Caco-2 (cell line): ENCODE results near the gene TMED4. TPM values are rescaled to one million over a fixed set of nuclear protein-coding genes. Genes with fewer than 3 reads are reported as not detected.

Experiments used
- BruUV-seq: library from RNA; stranded (reverse); fragments of 400-500 nt; replicated peaks from 2 replicates; lab custom pipeline; 2021; lab: Mats Ljungman, UMichigan
- CTCF ChIA-PET: fragments of 300-600 bp; sonication (Branson Sonifier 250); formaldehyde crosslinking; loops from one replicate; lab custom pipeline; 2022; ENCODE audit warnings: antibody characterized with exemption; lab: Charles Lee
- POLR2A ChIA-PET: fragments of 300-600 bp; sonication (Branson Sonifier 250); formaldehyde crosslinking; loops from one replicate; lab custom pipeline; 2022; ENCODE audit warnings: antibody characterized with exemption; lab: Charles Lee
- DNase-seq, 2 experiments: peaks; one replicate each; pipeline versions ENCODE4 v3.0.0 to v3.0.0-alpha.2; 2020 to 2022
- H3K27me3 ChIP-seq: replicated peaks from 2 replicates; pipeline ENCODE4 v1.6.0; 2011; ENCODE audit warnings: low read length; ENCODE audit not compliant: control insufficient read depth, insufficient read depth
- H3K36me3 ChIP-seq: 2 replicates; pipeline ENCODE4 v1.5.1; 2011; ENCODE audit warnings: low read length; ENCODE audit not compliant: control insufficient read depth, insufficient read depth
- H3K4me1 ChIP-seq: fragments of 250-450 bp; sonication (Bioruptor Pico); 2 replicates; pipeline ENCODE4 v1.5.1; 2020; ENCODE audit warnings: mild to moderate bottlenecking
- H3K4me3 ChIP-seq: 2 replicates; pipeline ENCODE4 v1.5.1; 2011; ENCODE audit warnings: low read depth, mild to moderate bottlenecking, control low read depth, low read length
- H3K9me3 ChIP-seq: fragments of 250-450 bp; sonication (Bioruptor Pico); 2 replicates; pipeline ENCODE4 v1.5.1; 2020; ENCODE audit warnings: mild to moderate bottlenecking, moderate library complexity
- H3K27ac Mint-ChIP-seq: one replicate; pipeline ENCODE4 v1.8.0; 2022; ENCODE audit warnings: mixed read lengths; ENCODE audit not compliant: unreplicated experiment
- H3K27me3 Mint-ChIP-seq: one replicate; pipeline ENCODE4 v1.8.0; 2022; ENCODE audit warnings: mixed read lengths; ENCODE audit not compliant: insufficient read depth, unreplicated experiment
- H3K36me3 Mint-ChIP-seq: one replicate; pipeline ENCODE4 v1.8.0; 2022; ENCODE audit warnings: mild to moderate bottlenecking, mixed read lengths; ENCODE audit not compliant: insufficient read depth, unreplicated experiment
- H3K4me1 Mint-ChIP-seq: one replicate; pipeline ENCODE4 v1.8.0; 2022; ENCODE audit warnings: low read depth, mixed read lengths; ENCODE audit not compliant: unreplicated experiment
- H3K4me3 Mint-ChIP-seq: one replicate; pipeline ENCODE4 v1.8.0; 2022; ENCODE audit warnings: mild to moderate bottlenecking, moderate library complexity, mixed read lengths; ENCODE audit not compliant: unreplicated experiment
- H3K9me3 Mint-ChIP-seq: one replicate; pipeline ENCODE4 v1.8.0; 2022; ENCODE audit warnings: mixed read lengths; ENCODE audit not compliant: unreplicated experiment
- intact Hi-C: fragments of 100-400 bp; cut with micrococcal nuclease; formaldehyde crosslinking; loops from one replicate; pipeline ENCODE4 v1.10.0; 2022; ENCODE audit not compliant: unreplicated experiment
- total RNA-seq: library from RNA; stranded (reverse); gene quantifications from 2 replicates; pipeline ENCODE4 v1.2.3, GENCODE V29; 2022
- TF ChIP-seq, protein P1 (sequence below), 2 experiments: fragments of 200-600 bp in 1 of 2; IDR thresholded peaks; 1 replicate in 1 of 2; 2 replicates in 1 of 2; pipeline versions ENCODE4 v1.5.1 to v1.8.0; 2011 to 2022; ENCODE audit warnings: antibody characterized with exemption in 1 of 2, control low read depth in 1 of 2, inconsistent platforms in 1 of 2, low read depth in 1 of 2, low read length in 1 of 2, mild to moderate bottlenecking in 1 of 2, moderate library complexity in 1 of 2; ENCODE audit not compliant: insufficient read depth in 1 of 2, severe bottlenecking in 1 of 2, unreplicated experiment in 1 of 2

TMED4 gene
- total RNA-seq, 1 experiment from 2014 or later = 96.6 TPM

DNA sequence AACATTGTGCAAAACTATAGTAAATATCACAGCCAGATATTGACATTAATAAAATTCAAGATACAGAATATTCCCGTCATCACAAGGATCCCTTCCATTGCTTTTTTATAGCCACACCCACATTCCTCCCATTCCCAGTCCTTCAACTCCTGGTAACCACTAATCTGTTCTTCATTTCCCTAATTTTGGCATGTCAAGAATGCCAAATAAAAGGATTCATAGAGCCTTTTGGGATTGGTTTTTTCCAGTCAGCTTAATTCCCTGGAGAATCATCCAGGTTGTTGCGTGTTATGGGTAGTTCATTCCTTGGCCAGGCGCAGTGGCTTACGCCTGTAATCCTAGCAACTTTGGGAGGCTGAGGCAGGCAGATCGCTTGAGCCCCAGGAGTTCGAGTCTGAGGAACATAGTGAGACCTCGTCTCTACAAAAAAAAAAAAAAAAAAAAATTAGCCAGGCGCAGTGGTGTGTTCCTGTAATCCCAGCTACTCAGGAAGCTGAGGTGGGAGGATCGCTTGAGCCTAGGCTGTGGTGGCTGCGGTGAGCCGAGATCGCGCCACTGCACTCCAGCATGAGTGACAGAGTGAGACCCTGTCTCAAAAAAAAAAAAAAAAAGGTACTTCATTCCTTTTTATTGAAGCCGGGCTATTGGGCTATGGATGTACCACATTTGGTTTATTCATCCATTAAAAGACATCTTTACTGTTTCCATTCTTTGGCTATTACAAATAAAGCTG lies 27.1 kb upstream of the TMED4 start:
- DNase-seq = no peak
- POLR2A ChIA-PET = interaction anchor here (0.7 kb wide), 1 partner anchor 330 kb away, joined by 3 read pairs; no protein-coding TSS in a partner anchor

DNA sequence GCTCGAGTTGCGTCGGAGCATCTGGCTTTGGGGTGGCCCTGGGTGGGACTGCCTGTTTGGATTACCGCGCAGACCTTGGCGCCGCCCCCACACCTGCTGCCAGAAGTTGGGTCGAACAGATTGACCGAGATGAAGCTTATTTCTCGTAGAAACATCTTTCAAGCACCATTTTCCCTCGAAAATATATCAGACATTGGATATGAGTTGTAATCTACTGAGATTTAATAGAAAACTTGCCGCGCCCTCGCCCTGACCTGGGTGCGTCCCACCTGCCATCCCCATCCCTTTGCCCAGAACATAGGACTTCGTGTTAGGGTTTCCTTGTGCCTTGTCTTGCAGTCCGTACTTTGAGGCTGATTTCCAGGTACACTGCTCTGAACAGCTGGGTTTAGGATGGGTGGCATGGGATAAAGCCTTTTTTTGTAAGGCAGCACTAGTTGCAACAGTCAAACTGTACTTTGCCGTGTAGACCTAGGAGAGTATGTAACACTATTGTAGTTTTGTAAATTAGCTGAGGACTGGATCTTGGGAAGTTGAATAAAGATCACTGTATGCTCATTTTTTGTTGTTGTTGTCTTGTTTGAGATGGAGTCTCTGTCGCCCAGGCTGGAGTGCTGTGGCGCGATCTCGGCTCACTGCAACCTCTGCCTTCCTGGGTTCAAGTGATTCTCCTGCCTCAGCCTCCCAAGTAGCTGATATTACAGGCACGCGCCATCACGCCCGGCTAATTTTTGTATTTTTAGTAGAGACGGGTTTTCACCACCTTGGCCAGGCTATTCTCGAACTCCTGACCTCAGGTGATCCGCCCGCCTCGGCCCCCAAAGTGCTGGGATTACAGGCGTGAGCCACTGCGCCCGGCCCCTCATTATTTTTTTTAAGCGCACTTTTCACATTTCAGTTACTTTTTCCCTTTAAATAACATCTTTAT lies 25.4 kb upstream of the TMED4 start:
- no peaks in the 10 kb centered on the region for H3K27me3 ChIP-seq
- H3K4me1 ChIP-seq = peaks cover 16% of the 10 kb centered on the region
- TF ChIP-seq, protein P1, sequence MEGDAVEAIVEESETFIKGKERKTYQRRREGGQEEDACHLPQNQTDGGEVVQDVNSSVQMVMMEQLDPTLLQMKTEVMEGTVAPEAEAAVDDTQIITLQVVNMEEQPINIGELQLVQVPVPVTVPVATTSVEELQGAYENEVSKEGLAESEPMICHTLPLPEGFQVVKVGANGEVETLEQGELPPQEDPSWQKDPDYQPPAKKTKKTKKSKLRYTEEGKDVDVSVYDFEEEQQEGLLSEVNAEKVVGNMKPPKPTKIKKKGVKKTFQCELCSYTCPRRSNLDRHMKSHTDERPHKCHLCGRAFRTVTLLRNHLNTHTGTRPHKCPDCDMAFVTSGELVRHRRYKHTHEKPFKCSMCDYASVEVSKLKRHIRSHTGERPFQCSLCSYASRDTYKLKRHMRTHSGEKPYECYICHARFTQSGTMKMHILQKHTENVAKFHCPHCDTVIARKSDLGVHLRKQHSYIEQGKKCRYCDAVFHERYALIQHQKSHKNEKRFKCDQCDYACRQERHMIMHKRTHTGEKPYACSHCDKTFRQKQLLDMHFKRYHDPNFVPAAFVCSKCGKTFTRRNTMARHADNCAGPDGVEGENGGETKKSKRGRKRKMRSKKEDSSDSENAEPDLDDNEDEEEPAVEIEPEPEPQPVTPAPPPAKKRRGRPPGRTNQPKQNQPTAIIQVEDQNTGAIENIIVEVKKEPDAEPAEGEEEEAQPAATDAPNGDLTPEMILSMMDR (IDR thresholded peaks at IDR 0.05; ENCODE audit: insufficient read depth in 1 of 2, low read depth in 1 of 2, low read length in 1 of 2, severe bottlenecking in 1 of 2, unreplicated experiment in 1 of 2) = no peak
- POLR2A ChIA-PET = interaction anchor here (0.6 to 2.7 kb wide), 9 partner anchors 10 to 379 kb away, joined by 3 to 21 read pairs (median 4); partner anchors contain the start of genes DDX56, PPIA, PURB and TMED4
- H3K9me3 ChIP-seq = no peaks in the 10 kb centered on the region
- Mint-ChIP-seq H3K27ac (peak overlapping the region; percentile 97), H3K4me1 (peaks cover 22% of the 10 kb centered on the region), H3K9me3 (no peaks in the 10 kb centered on the region), H3K4me3 (peak overlapping the region; percentile 91), H3K36me3 (peaks cover 34% of the 10 kb centered on the region), H3K27me3 (no peaks in the 10 kb centered on the region)
- CTCF ChIA-PET = interaction anchor here (0.6 to 0.8 kb wide), 2 partner anchors 26 to 222 kb away, joined by 3 read pairs; no protein-coding TSS in a partner anchor
- no peak for DNase-seq
- TSS peak; percentile 75 for BruUV-seq
- intact Hi-C loops = loop anchor here (1.0 to 5.0 kb wide), 2 partner anchors 11 to 190 kb away; partner anchors contain the start of gene PPIA
- peak overlapping the region; percentile 76 for H3K4me3 ChIP-seq
- no peaks in the 10 kb centered on the region for H3K36me3 ChIP-seq

More for the DNA sequence above, 27.1 kb upstream of the TMED4 start:
- Histone ChIP-seq H3K4me1 (peaks cover 16% of the 10 kb centered on the region), H3K27me3 (no peaks in the 10 kb centered on the region), H3K9me3 (no peaks in the 10 kb centered on the region), H3K36me3 (no peaks in the 10 kb centered on the region), H3K4me3 (no peak overlapping the region)
- no peaks in the 10 kb centered on the region for H3K9me3 Mint-ChIP-seq
- no TSS peak for BruUV-seq
- intact Hi-C loops = loop anchor here (5.0 kb wide), 1 partner anchor 188 kb away; the partner anchor contains the start of gene PPIA
- peaks cover 35% of the 10 kb centered on the region for H3K36me3 Mint-ChIP-seq
- TF ChIP-seq, protein P1 (IDR thresholded peaks at IDR 0.05; ENCODE audit: insufficient read depth in 1 of 2, low read depth in 1 of 2, low read length in 1 of 2, severe bottlenecking in 1 of 2, unreplicated experiment in 1 of 2) = no peak
- H3K27ac Mint-ChIP-seq = peak overlapping the region; percentile 97
- H3K4me3 Mint-ChIP-seq = peak overlapping the region; percentile 63
- peaks cover 23% of the 10 kb centered on the region for H3K4me1 Mint-ChIP-seq
- no peaks in the 10 kb centered on the region for H3K27me3 Mint-ChIP-seq
- CTCF ChIA-PET = no interaction called here
